ENCODE data around the gene SLC22A1. TPM values are rescaled to one million over a fixed set of nuclear protein-coding genes. Genes with fewer than 3 reads are reported as not detected.

The SLC22A1 gene
- total and polyA plus RNA-seq, 2 of the 8 experiments (the other 6 are each of a cell fraction or from before 2014, with no cell fraction given): 0.12 to 0.45 TPM

GRCh38 chr6:160086754-160087153 is 34.9 kb upstream of the SLC22A1 start (continued):
- TF ChIP-seq, protein P1, sequence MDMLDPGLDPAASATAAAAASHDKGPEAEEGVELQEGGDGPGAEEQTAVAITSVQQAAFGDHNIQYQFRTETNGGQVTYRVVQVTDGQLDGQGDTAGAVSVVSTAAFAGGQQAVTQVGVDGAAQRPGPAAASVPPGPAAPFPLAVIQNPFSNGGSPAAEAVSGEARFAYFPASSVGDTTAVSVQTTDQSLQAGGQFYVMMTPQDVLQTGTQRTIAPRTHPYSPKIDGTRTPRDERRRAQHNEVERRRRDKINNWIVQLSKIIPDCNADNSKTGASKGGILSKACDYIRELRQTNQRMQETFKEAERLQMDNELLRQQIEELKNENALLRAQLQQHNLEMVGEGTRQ (IDR thresholded peaks at IDR 0.05; ENCODE audit: low read length): no peak
- TF ChIP-seq CBX5 (IDR thresholded peaks at IDR 0.05; ENCODE audit: low read depth, low read length): no peak
